ENCODE results near the gene TBC1D9.

DNA sequence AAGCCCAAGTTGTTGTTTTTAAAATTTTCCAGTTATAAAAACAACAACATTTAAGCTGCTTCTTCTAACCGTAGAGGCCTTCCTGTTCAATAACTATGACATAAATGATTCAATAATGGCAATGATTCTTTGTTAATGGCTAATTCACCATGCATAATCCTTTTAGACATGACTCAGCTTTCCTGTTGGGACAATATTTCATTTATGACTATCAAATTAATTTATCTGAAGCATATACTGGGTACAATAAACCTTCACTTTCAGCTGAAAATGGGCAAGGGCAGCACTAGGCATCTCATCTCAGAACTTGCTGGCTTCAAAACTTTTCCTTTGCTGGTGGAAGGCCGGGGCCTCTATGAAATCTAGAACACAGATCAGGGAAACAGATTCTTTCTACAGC lies 38.9 kb downstream of the TBC1D9 start:
- TF ChIP-seq TP53 (CRISPR knock-in tag; IDR thresholded peaks at IDR 0.05) (no peak), IRF2 (CRISPR knock-in tag; IDR thresholded peaks at IDR 0.05; ENCODE audit: borderline replicate concordance, low read depth) (no peak), NFYB (CRISPR knock-in tag; conservative IDR thresholded peaks at IDR 0.05; ENCODE audit: low read depth) (no peak)
- TF ChIP-seq, protein P1, sequence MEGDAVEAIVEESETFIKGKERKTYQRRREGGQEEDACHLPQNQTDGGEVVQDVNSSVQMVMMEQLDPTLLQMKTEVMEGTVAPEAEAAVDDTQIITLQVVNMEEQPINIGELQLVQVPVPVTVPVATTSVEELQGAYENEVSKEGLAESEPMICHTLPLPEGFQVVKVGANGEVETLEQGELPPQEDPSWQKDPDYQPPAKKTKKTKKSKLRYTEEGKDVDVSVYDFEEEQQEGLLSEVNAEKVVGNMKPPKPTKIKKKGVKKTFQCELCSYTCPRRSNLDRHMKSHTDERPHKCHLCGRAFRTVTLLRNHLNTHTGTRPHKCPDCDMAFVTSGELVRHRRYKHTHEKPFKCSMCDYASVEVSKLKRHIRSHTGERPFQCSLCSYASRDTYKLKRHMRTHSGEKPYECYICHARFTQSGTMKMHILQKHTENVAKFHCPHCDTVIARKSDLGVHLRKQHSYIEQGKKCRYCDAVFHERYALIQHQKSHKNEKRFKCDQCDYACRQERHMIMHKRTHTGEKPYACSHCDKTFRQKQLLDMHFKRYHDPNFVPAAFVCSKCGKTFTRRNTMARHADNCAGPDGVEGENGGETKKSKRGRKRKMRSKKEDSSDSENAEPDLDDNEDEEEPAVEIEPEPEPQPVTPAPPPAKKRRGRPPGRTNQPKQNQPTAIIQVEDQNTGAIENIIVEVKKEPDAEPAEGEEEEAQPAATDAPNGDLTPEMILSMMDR (IDR thresholded peaks at IDR 0.05), result no peak
- TF ChIP-seq, protein P2, sequence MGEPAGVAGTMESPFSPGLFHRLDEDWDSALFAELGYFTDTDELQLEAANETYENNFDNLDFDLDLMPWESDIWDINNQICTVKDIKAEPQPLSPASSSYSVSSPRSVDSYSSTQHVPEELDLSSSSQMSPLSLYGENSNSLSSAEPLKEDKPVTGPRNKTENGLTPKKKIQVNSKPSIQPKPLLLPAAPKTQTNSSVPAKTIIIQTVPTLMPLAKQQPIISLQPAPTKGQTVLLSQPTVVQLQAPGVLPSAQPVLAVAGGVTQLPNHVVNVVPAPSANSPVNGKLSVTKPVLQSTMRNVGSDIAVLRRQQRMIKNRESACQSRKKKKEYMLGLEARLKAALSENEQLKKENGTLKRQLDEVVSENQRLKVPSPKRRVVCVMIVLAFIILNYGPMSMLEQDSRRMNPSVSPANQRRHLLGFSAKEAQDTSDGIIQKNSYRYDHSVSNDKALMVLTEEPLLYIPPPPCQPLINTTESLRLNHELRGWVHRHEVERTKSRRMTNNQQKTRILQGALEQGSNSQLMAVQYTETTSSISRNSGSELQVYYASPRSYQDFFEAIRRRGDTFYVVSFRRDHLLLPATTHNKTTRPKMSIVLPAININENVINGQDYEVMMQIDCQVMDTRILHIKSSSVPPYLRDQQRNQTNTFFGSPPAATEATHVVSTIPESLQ (CRISPR knock-in tag; IDR thresholded peaks at IDR 0.05), result no peak
- TF ChIP-seq, protein P3, sequence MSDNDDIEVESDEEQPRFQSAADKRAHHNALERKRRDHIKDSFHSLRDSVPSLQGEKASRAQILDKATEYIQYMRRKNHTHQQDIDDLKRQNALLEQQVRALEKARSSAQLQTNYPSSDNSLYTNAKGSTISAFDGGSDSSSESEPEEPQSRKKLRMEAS (CRISPR knock-in tag; IDR thresholded peaks at IDR 0.05), result no peak
- TF ChIP-seq, protein P4, sequence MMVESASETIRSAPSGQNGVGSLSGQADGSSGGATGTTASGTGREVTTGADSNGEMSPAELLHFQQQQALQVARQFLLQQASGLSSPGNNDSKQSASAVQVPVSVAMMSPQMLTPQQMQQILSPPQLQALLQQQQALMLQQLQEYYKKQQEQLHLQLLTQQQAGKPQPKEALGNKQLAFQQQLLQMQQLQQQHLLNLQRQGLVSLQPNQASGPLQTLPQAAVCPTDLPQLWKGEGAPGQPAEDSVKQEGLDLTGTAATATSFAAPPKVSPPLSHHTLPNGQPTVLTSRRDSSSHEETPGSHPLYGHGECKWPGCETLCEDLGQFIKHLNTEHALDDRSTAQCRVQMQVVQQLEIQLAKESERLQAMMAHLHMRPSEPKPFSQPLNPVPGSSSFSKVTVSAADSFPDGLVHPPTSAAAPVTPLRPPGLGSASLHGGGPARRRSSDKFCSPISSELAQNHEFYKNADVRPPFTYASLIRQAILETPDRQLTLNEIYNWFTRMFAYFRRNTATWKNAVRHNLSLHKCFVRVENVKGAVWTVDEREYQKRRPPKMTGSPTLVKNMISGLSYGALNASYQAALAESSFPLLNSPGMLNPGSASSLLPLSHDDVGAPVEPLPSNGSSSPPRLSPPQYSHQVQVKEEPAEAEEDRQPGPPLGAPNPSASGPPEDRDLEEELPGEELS (CRISPR knock-in tag; IDR thresholded peaks at IDR 0.05), result no peak
- TF ChIP-seq, protein P5, sequence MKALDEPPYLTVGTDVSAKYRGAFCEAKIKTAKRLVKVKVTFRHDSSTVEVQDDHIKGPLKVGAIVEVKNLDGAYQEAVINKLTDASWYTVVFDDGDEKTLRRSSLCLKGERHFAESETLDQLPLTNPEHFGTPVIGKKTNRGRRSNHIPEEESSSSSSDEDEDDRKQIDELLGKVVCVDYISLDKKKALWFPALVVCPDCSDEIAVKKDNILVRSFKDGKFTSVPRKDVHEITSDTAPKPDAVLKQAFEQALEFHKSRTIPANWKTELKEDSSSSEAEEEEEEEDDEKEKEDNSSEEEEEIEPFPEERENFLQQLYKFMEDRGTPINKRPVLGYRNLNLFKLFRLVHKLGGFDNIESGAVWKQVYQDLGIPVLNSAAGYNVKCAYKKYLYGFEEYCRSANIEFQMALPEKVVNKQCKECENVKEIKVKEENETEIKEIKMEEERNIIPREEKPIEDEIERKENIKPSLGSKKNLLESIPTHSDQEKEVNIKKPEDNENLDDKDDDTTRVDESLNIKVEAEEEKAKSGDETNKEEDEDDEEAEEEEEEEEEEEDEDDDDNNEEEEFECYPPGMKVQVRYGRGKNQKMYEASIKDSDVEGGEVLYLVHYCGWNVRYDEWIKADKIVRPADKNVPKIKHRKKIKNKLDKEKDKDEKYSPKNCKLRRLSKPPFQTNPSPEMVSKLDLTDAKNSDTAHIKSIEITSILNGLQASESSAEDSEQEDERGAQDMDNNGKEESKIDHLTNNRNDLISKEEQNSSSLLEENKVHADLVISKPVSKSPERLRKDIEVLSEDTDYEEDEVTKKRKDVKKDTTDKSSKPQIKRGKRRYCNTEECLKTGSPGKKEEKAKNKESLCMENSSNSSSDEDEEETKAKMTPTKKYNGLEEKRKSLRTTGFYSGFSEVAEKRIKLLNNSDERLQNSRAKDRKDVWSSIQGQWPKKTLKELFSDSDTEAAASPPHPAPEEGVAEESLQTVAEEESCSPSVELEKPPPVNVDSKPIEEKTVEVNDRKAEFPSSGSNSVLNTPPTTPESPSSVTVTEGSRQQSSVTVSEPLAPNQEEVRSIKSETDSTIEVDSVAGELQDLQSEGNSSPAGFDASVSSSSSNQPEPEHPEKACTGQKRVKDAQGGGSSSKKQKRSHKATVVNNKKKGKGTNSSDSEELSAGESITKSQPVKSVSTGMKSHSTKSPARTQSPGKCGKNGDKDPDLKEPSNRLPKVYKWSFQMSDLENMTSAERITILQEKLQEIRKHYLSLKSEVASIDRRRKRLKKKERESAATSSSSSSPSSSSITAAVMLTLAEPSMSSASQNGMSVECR (CRISPR knock-in tag; IDR thresholded peaks at IDR 0.05; ENCODE audit: borderline replicate concordance), result no peak
- TF ChIP-seq, protein P6, sequence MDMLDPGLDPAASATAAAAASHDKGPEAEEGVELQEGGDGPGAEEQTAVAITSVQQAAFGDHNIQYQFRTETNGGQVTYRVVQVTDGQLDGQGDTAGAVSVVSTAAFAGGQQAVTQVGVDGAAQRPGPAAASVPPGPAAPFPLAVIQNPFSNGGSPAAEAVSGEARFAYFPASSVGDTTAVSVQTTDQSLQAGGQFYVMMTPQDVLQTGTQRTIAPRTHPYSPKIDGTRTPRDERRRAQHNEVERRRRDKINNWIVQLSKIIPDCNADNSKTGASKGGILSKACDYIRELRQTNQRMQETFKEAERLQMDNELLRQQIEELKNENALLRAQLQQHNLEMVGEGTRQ (CRISPR knock-in tag; IDR thresholded peaks at IDR 0.05), result no peak
- TF ChIP-seq, protein P7, sequence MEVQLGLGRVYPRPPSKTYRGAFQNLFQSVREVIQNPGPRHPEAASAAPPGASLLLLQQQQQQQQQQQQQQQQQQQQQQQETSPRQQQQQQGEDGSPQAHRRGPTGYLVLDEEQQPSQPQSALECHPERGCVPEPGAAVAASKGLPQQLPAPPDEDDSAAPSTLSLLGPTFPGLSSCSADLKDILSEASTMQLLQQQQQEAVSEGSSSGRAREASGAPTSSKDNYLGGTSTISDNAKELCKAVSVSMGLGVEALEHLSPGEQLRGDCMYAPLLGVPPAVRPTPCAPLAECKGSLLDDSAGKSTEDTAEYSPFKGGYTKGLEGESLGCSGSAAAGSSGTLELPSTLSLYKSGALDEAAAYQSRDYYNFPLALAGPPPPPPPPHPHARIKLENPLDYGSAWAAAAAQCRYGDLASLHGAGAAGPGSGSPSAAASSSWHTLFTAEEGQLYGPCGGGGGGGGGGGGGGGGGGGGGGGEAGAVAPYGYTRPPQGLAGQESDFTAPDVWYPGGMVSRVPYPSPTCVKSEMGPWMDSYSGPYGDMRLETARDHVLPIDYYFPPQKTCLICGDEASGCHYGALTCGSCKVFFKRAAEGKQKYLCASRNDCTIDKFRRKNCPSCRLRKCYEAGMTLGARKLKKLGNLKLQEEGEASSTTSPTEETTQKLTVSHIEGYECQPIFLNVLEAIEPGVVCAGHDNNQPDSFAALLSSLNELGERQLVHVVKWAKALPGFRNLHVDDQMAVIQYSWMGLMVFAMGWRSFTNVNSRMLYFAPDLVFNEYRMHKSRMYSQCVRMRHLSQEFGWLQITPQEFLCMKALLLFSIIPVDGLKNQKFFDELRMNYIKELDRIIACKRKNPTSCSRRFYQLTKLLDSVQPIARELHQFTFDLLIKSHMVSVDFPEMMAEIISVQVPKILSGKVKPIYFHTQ (CRISPR knock-in tag; IDR thresholded peaks at IDR 0.05), result no peak
- TF ChIP-seq, protein P8, sequence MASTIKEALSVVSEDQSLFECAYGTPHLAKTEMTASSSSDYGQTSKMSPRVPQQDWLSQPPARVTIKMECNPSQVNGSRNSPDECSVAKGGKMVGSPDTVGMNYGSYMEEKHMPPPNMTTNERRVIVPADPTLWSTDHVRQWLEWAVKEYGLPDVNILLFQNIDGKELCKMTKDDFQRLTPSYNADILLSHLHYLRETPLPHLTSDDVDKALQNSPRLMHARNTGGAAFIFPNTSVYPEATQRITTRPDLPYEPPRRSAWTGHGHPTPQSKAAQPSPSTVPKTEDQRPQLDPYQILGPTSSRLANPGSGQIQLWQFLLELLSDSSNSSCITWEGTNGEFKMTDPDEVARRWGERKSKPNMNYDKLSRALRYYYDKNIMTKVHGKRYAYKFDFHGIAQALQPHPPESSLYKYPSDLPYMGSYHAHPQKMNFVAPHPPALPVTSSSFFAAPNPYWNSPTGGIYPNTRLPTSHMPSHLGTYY (CRISPR knock-in tag; IDR thresholded peaks at IDR 0.05), result no peak
- TF ChIP-seq, protein P9, sequence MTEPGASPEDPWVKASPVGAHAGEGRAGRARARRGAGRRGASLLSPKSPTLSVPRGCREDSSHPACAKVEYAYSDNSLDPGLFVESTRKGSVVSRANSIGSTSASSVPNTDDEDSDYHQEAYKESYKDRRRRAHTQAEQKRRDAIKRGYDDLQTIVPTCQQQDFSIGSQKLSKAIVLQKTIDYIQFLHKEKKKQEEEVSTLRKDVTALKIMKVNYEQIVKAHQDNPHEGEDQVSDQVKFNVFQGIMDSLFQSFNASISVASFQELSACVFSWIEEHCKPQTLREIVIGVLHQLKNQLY (CRISPR knock-in tag; IDR thresholded peaks at IDR 0.05), result no peak

All from WTC11 (cell line).